Activated gamma-delta T cell (primary cell): Measurements from ENCODE around the gene GPC6.

ENCODE experiments used
- DNase-seq: peaks from one replicate; lab custom pipeline; 2025; lab: John Stamatoyannopoulos, UW

GPC6 gene

GRCh38 chr13:94053986-94054593, 827.5 kb downstream of the GPC6 start:
- no peak for DNase-seq

GRCh38 chr13:94056362-94056990, 829.9 kb downstream of the GPC6 start:
- DNase-seq = no peak

- no peak for DNase-seq
Measured at GRCh38 chr13:94057618-94058186, 831.1 kb downstream of the GPC6 start.

- no peak for DNase-seq
Measured at GRCh38 chr13:94058821-94059360, 832.3 kb downstream of the GPC6 start.

- DNase-seq = no peak
Measured at GRCh38 chr13:94061301-94061700, 834.7 kb downstream of the GPC6 start.

- no peak for DNase-seq
Measured at GRCh38 chr13:94063096-94063495, 836.5 kb downstream of the GPC6 start.

- DNase-seq = no peak
Measured at GRCh38 chr13:94063848-94064247, 837.2 kb downstream of the GPC6 start.

- no peak for DNase-seq
Measured at GRCh38 chr13:94065741-94066140, 839.1 kb downstream of the GPC6 start.

- no peak for DNase-seq
Measured at GRCh38 chr13:94073007-94073744, 846.6 kb downstream of the GPC6 start.

- no peak for DNase-seq
Measured at GRCh38 chr13:94079876-94080275, 853.3 kb downstream of the GPC6 start.

- DNase-seq = no peak
Measured at GRCh38 chr13:94080527-94080926, 853.9 kb downstream of the GPC6 start.

- no peak for DNase-seq
Measured at GRCh38 chr13:94087100-94087499, 860.5 kb downstream of the GPC6 start.

GRCh38 chr13:94088742-94089141, 862.1 kb downstream of the GPC6 start:
- no peak for DNase-seq

- DNase-seq = no peak
Measured at GRCh38 chr13:94090773-94091480, 864.3 kb downstream of the GPC6 start.

GRCh38 chr13:94093652-94094315, 867.2 kb downstream of the GPC6 start:
- DNase-seq = no peak

GRCh38 chr13:94109715-94110374, 883.2 kb downstream of the GPC6 start:
- no peak for DNase-seq

GRCh38 chr13:94112227-94112626, 885.6 kb downstream of the GPC6 start:
- DNase-seq = no peak

GRCh38 chr13:94112731-94113130, 886.1 kb downstream of the GPC6 start:
- DNase-seq = no peak

GRCh38 chr13:94113245-94113644, 886.6 kb downstream of the GPC6 start:
- DNase-seq = no peak

GRCh38 chr13:94114166-94114565, 887.6 kb downstream of the GPC6 start:
- no peak for DNase-seq

GRCh38 chr13:94115054-94115453, 888.4 kb downstream of the GPC6 start:
- DNase-seq = no peak
